A549 (cell line): Measurements from ENCODE around the gene ATOH7. TPM values are rescaled to one million over a fixed set of nuclear protein-coding genes. Genes with fewer than 3 reads are reported as not detected.

Source experiments
- ATAC-seq, 2 experiments: fragments of 200-7000 bp in 1 of 2; fragments of >200 bp in 1 of 2; cut with Nextera tagmentation in 1 of 2; cut with Tn5 transposase in 1 of 2; 3 replicates each; pipeline versions ENCODE4 v1.8.0 to v1.9.1; 2018 to 2020; ENCODE audit warnings: mild to moderate bottlenecking in 1 of 2, moderate library complexity in 1 of 2
- CTCF ChIA-PET: fragments of 300-600 bp; sonication (Branson Sonifier 250); formaldehyde crosslinking; extraction: SDS; loops from one replicate; lab custom pipeline; 2021; ENCODE audit warnings: antibody characterized with exemption, inconsistent platforms; lab: Yijun Ruan, JAX
- POLR2A ChIA-PET: fragments of 350-600 bp; formaldehyde crosslinking; extraction: SDS; loops from one replicate; lab custom pipeline; 2021; ENCODE audit warnings: antibody characterized with exemption, inconsistent platforms; lab: Yijun Ruan, JAX
- DNase-seq, 2 experiments: peaks; one replicate each; pipeline versions ENCODE4 v3.0.0 to v3.0.0-alpha.2; 2011 to 2016; ENCODE audit warnings: low read depth in 1 of 2, low spot score in 1 of 2
- FAIRE-seq: peaks from 2 replicates; lab custom pipeline; 2011; peaks lifted over from hg19 to GRCh38; lab: Jason Lieb, UNC
- H3K27ac ChIP-seq, 2 experiments: fragments of >200 bp; sonication (Bioruptor Twin); formaldehyde crosslinking; 3 replicates each; pipeline ENCODE4 v1.5.1; 2016 to 2017
- H3K4me1 ChIP-seq: fragments of >200 bp; sonication (Bioruptor Twin); formaldehyde crosslinking; 3 replicates; pipeline ENCODE4 v1.6.1; 2016
- H3K4me2 ChIP-seq: fragments of >200 bp; sonication (Bioruptor Twin); formaldehyde crosslinking; 3 replicates; pipeline ENCODE4 v1.6.1; 2016
- H3K4me3 ChIP-seq: fragments of >200 bp; sonication (Bioruptor Twin); formaldehyde crosslinking; 3 replicates; pipeline ENCODE4 v1.5.1; 2016
- H3K9me3 ChIP-seq: fragments of >200 bp; sonication (Bioruptor Twin); formaldehyde crosslinking; 3 replicates; pipeline ENCODE4 v1.6.1; 2016
- ATOH8 ChIP-seq: fragments of 250-450 bp; sonication (Bioruptor Pico); IDR thresholded peaks from 2 replicates; pipeline ENCODE4 v1.5.0; 2020; ENCODE audit warnings: low read depth, mild to moderate bottlenecking, moderate library complexity
- BCL3 ChIP-seq: fragments of >200 bp; sonication (Bioruptor Twin); formaldehyde crosslinking; IDR thresholded peaks from 3 replicates; pipeline ENCODE4 v1.6.1; 2016
- BHLHE40 ChIP-seq: IDR thresholded peaks from 2 replicates; pipeline ENCODE4 v1.6.1; 2012; ENCODE audit warnings: low read depth, low read length, inconsistent platforms
- CBX8 ChIP-seq: fragments of 200-600 bp; sonication (generic); IDR thresholded peaks from 2 replicates; pipeline ENCODE4 v1.6.1; 2016
- CEBPB ChIP-seq, 2 experiments: fragments of >200 bp in 1 of 2; sonication (Bioruptor Twin) in 1 of 2; formaldehyde crosslinking in 1 of 2; IDR thresholded peaks; 2 replicates each; pipeline ENCODE4 v1.6.1; 2012 to 2016
- E2F6 ChIP-seq: IDR thresholded peaks from 2 replicates; pipeline ENCODE4 v1.6.1; 2012; ENCODE audit warnings: low read depth, borderline replicate concordance
- ELK1 ChIP-seq: fragments of 150-350 bp; IDR thresholded peaks from 2 replicates; pipeline ENCODE4 v1.6.1; 2014; ENCODE audit warnings: low read depth, mild to moderate bottlenecking, low read length
- FOSL2 ChIP-seq, 2 experiments: fragments of 450-650 bp in 1 of 2; fragments of >200 bp in 1 of 2; sonication (Bioruptor Twin) in 1 of 2; formaldehyde crosslinking; IDR thresholded peaks; 2 replicates each; pipeline versions ENCODE4 v1.5.0 to v1.6.1; 2016 to 2020; ENCODE audit warnings: mild to moderate bottlenecking in 1 of 2, moderate library complexity in 1 of 2
- FOXS1 ChIP-seq: fragments of 250-450 bp; sonication (Bioruptor Pico); IDR thresholded peaks from 2 replicates; pipeline ENCODE4 v1.5.0; 2020; ENCODE audit warnings: mild to moderate bottlenecking, moderate library complexity
- GATA3 ChIP-seq: IDR thresholded peaks from 2 replicates; pipeline ENCODE4 v1.6.1; 2012; ENCODE audit warnings: borderline replicate concordance
- HOXA7 ChIP-seq: fragments of 250-450 bp; sonication (Bioruptor Pico); IDR thresholded peaks from 2 replicates; pipeline ENCODE4 v1.5.0; 2020; ENCODE audit warnings: mild to moderate bottlenecking, moderate library complexity
- MAFK ChIP-seq: fragments of 450-650 bp; IDR thresholded peaks from 2 replicates; pipeline ENCODE4 v1.6.1; 2014; ENCODE audit not compliant: partially characterized antibody
- NPAS2 ChIP-seq: fragments of 250-450 bp; sonication (Bioruptor Pico); IDR thresholded peaks from 2 replicates; pipeline ENCODE4 v1.8.0; 2022; ENCODE audit warnings: mild to moderate bottlenecking, moderate library complexity, borderline replicate concordance
- PBX3 ChIP-seq: IDR thresholded peaks from 2 replicates; pipeline ENCODE4 v1.6.1; 2012
- PHF8 ChIP-seq: fragments of 200-600 bp; sonication (generic); IDR thresholded peaks from 2 replicates; pipeline ENCODE4 v1.6.1; 2016; ENCODE audit warnings: low read depth, mild to moderate bottlenecking, antibody characterized with exemption, moderate library complexity, borderline replicate concordance
- POLR2A ChIP-seq: IDR thresholded peaks from 2 replicates; pipeline ENCODE4 v1.6.1; 2012; ENCODE audit warnings: mild to moderate bottlenecking, low read length
- RNF2 ChIP-seq: fragments of 200-600 bp; sonication (generic); IDR thresholded peaks from 2 replicates; pipeline ENCODE4 v1.6.1; 2016; ENCODE audit warnings: low read depth, mild to moderate bottlenecking, antibody characterized with exemption, moderate library complexity, borderline replicate concordance
- TFCP2L1 ChIP-seq: fragments of 250-450 bp; sonication (Bioruptor Pico); IDR thresholded peaks from 2 replicates; pipeline ENCODE4 v1.5.0; 2021; ENCODE audit warnings: mild to moderate bottlenecking
- USF2 ChIP-seq: fragments of 450-650 bp; IDR thresholded peaks from 2 replicates; pipeline ENCODE4 v1.6.1; 2014; ENCODE audit warnings: antibody characterized with exemption
- WGBS: methylation state at CpG from one replicate; pipeline ENCODE4 v1.1.6; 2017; ENCODE audit errors: missing lambda C conversion rate; 5-methylcytosine and 5-hydroxymethylcytosine counted together
- polyA plus RNA-seq, 4 experiments: library from polyadenylated mRNA; depleted of rRNA in 3 of 4; stranded (reverse); fragments of >200 nt; fragmentation: RNase III in 1 of 4; extraction: RNeasy Plus Mini Kit Qiagen cat#74134 plus additional on column Dnase treatment in 1 of 4; gene quantifications; 2 replicates in 3 of 4; 3 replicates in 1 of 4; pipeline ENCODE4 v1.2.3, GENCODE V29; 2011 to 2017

ATOH7 gene
- polyA plus RNA-seq, 2 of the 4 experiments (the other 2 are of a cell fraction) = 0.18 to 0.27 TPM

- TF ChIP-seq FOXS1 (no peak), POLR2A (no peak), HOXA7 (no peak), NPAS2 (CRISPR knock-in tag) (no peak)
These were observed 7.8 kb upstream of the ATOH7 start (continued) for GRCh38 chr10:68239596-68240150.

GRCh38 chr10:68239069-68239468 lies 7.2 kb upstream of the ATOH7 start:
- Histone ChIP-seq H3K27ac (no peak overlapping the region), H3K4me3 (no peak overlapping the region), H3K9me3 (no peaks in the 10 kb centered on the region), H3K4me2 (no peak overlapping the region), H3K4me1 (no peaks in the 10 kb centered on the region)
- TF ChIP-seq MAFK (no peak), PHF8 (no peak), PBX3 (no peak), POLR2A (no peak), CBX8 (no peak), E2F6 (no peak)
- DNase-seq = no peak
- ChIA-PET CTCF (interaction anchor here (1.2 to 1.8 kb wide), 2 partner anchors 8 to 26 kb away, joined by 3 to 5 read pairs; no protein-coding TSS in a partner anchor), POLR2A (no interaction called here)
- no peak for FAIRE-seq
- 88% methylated on average over 5 of the region's 5 CpGs for WGBS
- ATAC-seq = peak in 1 of 2 experiments; percentile 57; a peak in 3 of 6 replicates

GRCh38 chr10:68238371-68238770 lies 6.5 kb upstream of the ATOH7 start:
- no peak for TF ChIP-seq CBX8
- TF ChIP-seq BCL3 = no peak
- TF ChIP-seq FOXS1 = no peak
- TF ChIP-seq, all 56 proteins: peak for 0
- no peaks in the 10 kb centered on the region for H3K9me3 ChIP-seq
- no peak overlapping the region for H3K4me2 ChIP-seq
- H3K27ac ChIP-seq = no peak overlapping the region
- FAIRE-seq = no peak
- DNase-seq = no peak
- POLR2A ChIA-PET = no interaction called here
- 71% methylated on average over 6 of the region's 6 CpGs for WGBS
- ATAC-seq = no peak; a peak in 1 of 6 replicates
- no peaks in the 10 kb centered on the region for H3K4me1 ChIP-seq
- H3K4me3 ChIP-seq = no peak overlapping the region
- CTCF ChIA-PET = interaction anchor here (1.2 to 1.8 kb wide), 2 partner anchors 8 to 26 kb away, joined by 3 to 5 read pairs; no protein-coding TSS in a partner anchor

GRCh38 chr10:68237173-68237572 lies 5.3 kb upstream of the ATOH7 start:
- Histone ChIP-seq H3K4me3 (no peak overlapping the region), H3K4me1 (no peaks in the 10 kb centered on the region), H3K9me3 (no peaks in the 10 kb centered on the region), H3K4me2 (no peak overlapping the region), H3K27ac (no peak overlapping the region)
- DNase-seq = no peak
- FAIRE-seq = no peak
- CTCF ChIA-PET = interaction anchor here (1.3 to 1.4 kb wide), 3 partner anchors 17 to 24 kb away, joined by 3 to 6 read pairs (median 5); no protein-coding TSS in a partner anchor
- TF ChIP-seq MAFK (peak; percentile 50), RNF2 (no peak)
- 63% methylated on average over 3 of the region's 3 CpGs for WGBS
- POLR2A ChIA-PET = no interaction called here
- ATAC-seq = no peak

- Histone ChIP-seq H3K4me1 (peaks cover 6% of the 10 kb centered on the region), H3K27ac (no peak overlapping the region), H3K4me3 (no peak overlapping the region), H3K4me2 (no peak overlapping the region), H3K9me3 (no peaks in the 10 kb centered on the region)
- DNase-seq = no peak
- FAIRE-seq = no peak
- POLR2A ChIA-PET = no interaction called here
- CTCF ChIA-PET = interaction anchor here (0.6 to 1.3 kb wide), 3 partner anchors 61 to 974 kb away, joined by 3 to 8 read pairs (median 4); no protein-coding TSS in a partner anchor
- no peak for ATAC-seq
- no peak for TF ChIP-seq FOSL2 (IDR thresholded peaks at IDR 0.05)
- no peak for TF ChIP-seq FOSL2 (CRISPR knock-in tag; IDR thresholded peaks at IDR 0.05)
- TF ChIP-seq TFCP2L1 (CRISPR knock-in tag) = no peak
- TF ChIP-seq ATOH8 (CRISPR knock-in tag) = no peak
- TF ChIP-seq GATA3 = no peak
- TF ChIP-seq ELK1 = no peak
- no peak for TF ChIP-seq MAFK
- TF ChIP-seq BHLHE40 = no peak
- TF ChIP-seq CEBPB (IDR thresholded peaks at IDR 0.05) = no peak
- no peak for TF ChIP-seq PHF8
- no peak for TF ChIP-seq USF2
- TF ChIP-seq, all 56 proteins: peak for 0
These were observed 3.7 kb upstream of the ATOH7 start for GRCh38 chr10:68235581-68235980.
